Glutamatergic neuron (in vitro differentiated cells): Measurements from ENCODE around the gene DCHS1. TPM values are rescaled to one million over a fixed set of nuclear protein-coding genes. Genes with fewer than 3 reads are reported as not detected.
A peak's percentile ranks its signal among the peaks of the same experiment; 100 is the strongest.

Experiments
- DNase-seq: peaks from one replicate; pipeline ENCODE4 v3.0.0; 2022
- H3K27ac Mint-ChIP-seq: one replicate; pipeline ENCODE4 v1.8.0; 2020; ENCODE audit warnings: mild to moderate bottlenecking, mixed read lengths, inconsistent platforms; ENCODE audit not compliant: unreplicated experiment
- H3K27me3 Mint-ChIP-seq: one replicate; pipeline ENCODE4 v1.8.0; 2020; ENCODE audit warnings: mild to moderate bottlenecking, moderate library complexity, mixed read lengths, inconsistent platforms; ENCODE audit not compliant: unreplicated experiment
- H3K36me3 Mint-ChIP-seq: one replicate; pipeline ENCODE4 v1.8.0; 2020; ENCODE audit warnings: mild to moderate bottlenecking, mixed read lengths, inconsistent platforms; ENCODE audit not compliant: unreplicated experiment
- H3K4me1 Mint-ChIP-seq: one replicate; pipeline ENCODE4 v1.8.0; 2020; ENCODE audit warnings: mild to moderate bottlenecking, low read depth, mixed read lengths, inconsistent platforms; ENCODE audit not compliant: unreplicated experiment
- H3K4me3 Mint-ChIP-seq: one replicate; pipeline ENCODE4 v1.8.0; 2020; ENCODE audit warnings: mild to moderate bottlenecking, mixed read lengths, inconsistent platforms; ENCODE audit not compliant: unreplicated experiment
- H3K9me3 Mint-ChIP-seq: one replicate; pipeline ENCODE4 v1.8.0; 2020; ENCODE audit warnings: mild to moderate bottlenecking, moderate library complexity, mixed read lengths, inconsistent platforms; ENCODE audit not compliant: unreplicated experiment
- CTCF ChIP-seq: fragments of 200-600 bp; sonication (generic); IDR thresholded peaks from one replicate; pipeline ENCODE4 v1.5.0; 2021; ENCODE audit not compliant: partially characterized antibody, unreplicated experiment
- total RNA-seq: library from RNA; stranded (reverse); fragmentation: NEBNext Ultra II Directional; extraction: Animal tissue kit (Norgen Biotek cat#: 25700); gene quantifications from one replicate; pipeline ENCODE4 v1.2.1, GENCODE V29; 2021; ENCODE audit not compliant: unreplicated experiment

The DCHS1 gene
- total RNA-seq, 1 donor from 2014 or later, result 91.5 TPM

DNA sequence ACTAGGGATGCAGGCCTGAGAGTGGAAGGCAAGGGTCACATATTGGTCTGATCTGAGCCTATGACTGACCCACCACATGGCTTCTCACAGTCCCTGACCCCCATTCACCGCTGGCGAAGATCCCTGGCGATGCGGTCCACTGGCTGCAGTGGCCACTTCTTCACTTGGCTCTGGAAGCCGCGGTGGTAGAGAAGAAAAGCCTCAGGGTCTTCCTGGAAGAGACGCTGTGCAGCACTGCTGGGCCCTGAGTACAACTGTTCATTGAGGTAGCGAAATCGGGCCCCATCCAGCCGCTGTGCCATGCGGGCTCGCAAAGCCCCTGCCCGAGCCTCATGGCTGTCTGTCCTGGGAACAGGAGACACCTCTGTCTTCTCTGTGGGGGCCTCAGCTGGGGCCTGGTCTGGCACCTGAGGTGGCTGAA lies 54.6 kb downstream of the DCHS1 start:
- H3K9me3 Mint-ChIP-seq, result peaks cover 3% of the 10 kb centered on the region
- H3K4me1 Mint-ChIP-seq, result peaks cover 19% of the 10 kb centered on the region
- no peaks in the 10 kb centered on the region for H3K36me3 Mint-ChIP-seq
- TF ChIP-seq CTCF, result no peak
- H3K27me3 Mint-ChIP-seq, result peaks cover 4% of the 10 kb centered on the region
- DNase-seq, result no peak
- H3K4me3 Mint-ChIP-seq, result no peak overlapping the region
- no peak overlapping the region for H3K27ac Mint-ChIP-seq

DNA sequence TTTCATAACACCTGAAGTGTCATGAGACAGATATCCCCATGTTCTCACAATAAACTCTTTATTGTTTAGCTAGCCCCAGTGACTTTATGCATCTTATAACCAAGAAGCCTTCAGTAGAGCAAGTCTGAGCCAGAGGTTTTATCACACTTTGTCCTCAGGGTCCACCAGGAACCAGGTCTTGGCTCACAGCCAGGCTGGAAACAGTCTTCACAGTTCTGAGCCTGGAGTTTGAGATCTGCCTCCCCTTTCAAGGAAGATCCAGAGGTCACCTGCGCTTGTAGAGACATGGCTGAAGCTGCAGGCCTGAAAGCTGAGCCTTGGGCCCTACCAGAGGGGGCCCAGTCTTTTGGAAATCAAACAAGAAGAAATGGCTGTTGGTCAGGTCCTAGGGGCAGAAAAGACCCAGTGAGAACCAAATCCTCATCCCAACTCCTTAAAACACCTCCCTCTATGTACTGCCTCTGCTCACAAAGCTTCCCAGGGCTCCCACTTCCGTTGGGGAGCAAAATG lies 55.7 kb downstream of the DCHS1 start:
- no peak for DNase-seq
- Mint-ChIP-seq H3K9me3 (peaks cover 2% of the 10 kb centered on the region), H3K4me1 (peaks cover 21% of the 10 kb centered on the region), H3K36me3 (no peaks in the 10 kb centered on the region), H3K27me3 (peaks cover 2% of the 10 kb centered on the region), H3K4me3 (no peak overlapping the region), H3K27ac (no peak overlapping the region)
- no peak for TF ChIP-seq CTCF

GRCh38 chr11:6599449-6599848 lies 56.2 kb downstream of the DCHS1 start:
- Mint-ChIP-seq H3K27me3 (peaks cover 2% of the 10 kb centered on the region), H3K4me1 (peaks cover 21% of the 10 kb centered on the region), H3K36me3 (no peaks in the 10 kb centered on the region), H3K27ac (no peak overlapping the region), H3K9me3 (peaks cover 2% of the 10 kb centered on the region), H3K4me3 (no peak overlapping the region)
- no peak for DNase-seq
- no peak for TF ChIP-seq CTCF

- Mint-ChIP-seq H3K4me1 (peaks cover 24% of the 10 kb centered on the region), H3K27ac (no peak overlapping the region), H3K27me3 (peaks cover 2% of the 10 kb centered on the region), H3K4me3 (no peak overlapping the region), H3K9me3 (peaks cover 2% of the 10 kb centered on the region), H3K36me3 (no peaks in the 10 kb centered on the region)
- no peak for DNase-seq
- no peak for TF ChIP-seq CTCF
These were observed 57.1 kb downstream of the DCHS1 start for GRCh38 chr11:6598555-6598954.

- no peaks in the 10 kb centered on the region for H3K36me3 Mint-ChIP-seq
- H3K9me3 Mint-ChIP-seq, result peaks cover under 1% of the 10 kb centered on the region
- peaks cover 20% of the 10 kb centered on the region for H3K4me1 Mint-ChIP-seq
- no peak for TF ChIP-seq CTCF
- no peak for DNase-seq
- peaks cover 2% of the 10 kb centered on the region for H3K27me3 Mint-ChIP-seq
- peak overlapping the region; percentile 40 for H3K4me3 Mint-ChIP-seq
- peak overlapping the region; percentile 85 for H3K27ac Mint-ChIP-seq
These were observed 59.3 kb downstream of the DCHS1 start for GRCh38 chr11:6596239-6596877.
